ENCODE results near the gene AJAP1. TPM values are rescaled to one million over a fixed set of nuclear protein-coding genes. Genes with fewer than 3 reads are reported as not detected.
"Not testable (repeated sequence)": the region's sequence is repeated elsewhere in the genome, so short reads cannot be mapped to it uniquely, and the experiment has no call there.

Gene AJAP1, protein sequence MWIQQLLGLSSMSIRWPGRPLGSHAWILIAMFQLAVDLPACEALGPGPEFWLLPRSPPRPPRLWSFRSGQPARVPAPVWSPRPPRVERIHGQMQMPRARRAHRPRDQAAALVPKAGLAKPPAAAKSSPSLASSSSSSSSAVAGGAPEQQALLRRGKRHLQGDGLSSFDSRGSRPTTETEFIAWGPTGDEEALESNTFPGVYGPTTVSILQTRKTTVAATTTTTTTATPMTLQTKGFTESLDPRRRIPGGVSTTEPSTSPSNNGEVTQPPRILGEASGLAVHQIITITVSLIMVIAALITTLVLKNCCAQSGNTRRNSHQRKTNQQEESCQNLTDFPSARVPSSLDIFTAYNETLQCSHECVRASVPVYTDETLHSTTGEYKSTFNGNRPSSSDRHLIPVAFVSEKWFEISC
- 0.68 and 2.5 TPM in 2 replicates for total RNA-seq (2014; rRNA removed; shearing (Covaris generic))

DNA sequence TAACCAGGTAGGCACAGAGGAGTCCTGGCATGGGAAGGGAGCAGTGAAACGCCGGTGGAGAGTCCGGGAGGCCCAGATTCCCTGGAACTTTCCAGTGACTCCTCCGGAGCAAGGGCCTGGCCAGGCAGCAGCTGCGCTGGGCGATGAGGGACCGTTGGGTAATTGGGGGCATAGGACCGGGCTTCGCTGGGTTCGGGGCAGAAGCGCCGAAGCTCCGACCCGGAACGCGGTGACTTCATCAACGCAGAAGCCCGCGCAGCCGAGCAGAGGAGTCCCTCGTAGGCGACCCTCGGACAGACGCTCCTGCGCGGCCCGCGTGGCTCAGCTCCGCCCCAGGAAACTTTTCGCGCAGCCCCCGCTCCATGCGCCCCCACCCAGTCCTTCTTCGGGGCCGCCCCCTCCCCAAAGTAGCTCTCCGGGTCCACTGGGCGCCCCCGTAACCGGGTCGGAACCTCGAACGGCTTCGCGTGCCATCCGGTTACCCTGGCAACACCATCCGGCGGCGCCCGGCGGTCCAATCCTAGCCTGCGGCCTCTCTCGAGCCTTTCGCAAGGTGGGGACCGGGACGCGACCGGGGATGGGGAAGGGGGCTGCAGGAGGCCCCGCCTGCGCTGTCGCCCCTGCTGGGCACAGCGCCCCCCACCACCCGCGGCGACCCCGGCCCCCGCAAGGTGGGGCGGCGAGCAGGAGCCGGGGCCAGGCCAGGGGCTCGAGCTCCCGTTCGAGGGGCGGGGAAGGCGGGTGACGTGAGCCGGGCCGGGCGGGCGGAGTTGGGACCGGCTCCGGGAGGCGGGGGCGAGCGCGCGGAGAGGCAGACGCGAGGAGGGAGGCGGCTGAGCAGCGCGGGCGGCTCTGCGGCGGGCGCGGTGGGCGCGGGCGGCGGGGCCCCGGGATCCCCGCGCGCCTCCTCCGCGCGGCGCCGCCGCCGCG lies at the start of gene AJAP1:
TSS of gene AJAP1 (plus strand) at position 814 of the 930 bp plus-strand sequence. CDS start 817 bp downstream, outside the sequence.
- DNase-seq (ENCODE audit: low spot score) = no peak
- in situ Hi-C loops (cut with HindIII; ENCODE audit: low sequenced_read_pairs) = no loop called here

DNA sequence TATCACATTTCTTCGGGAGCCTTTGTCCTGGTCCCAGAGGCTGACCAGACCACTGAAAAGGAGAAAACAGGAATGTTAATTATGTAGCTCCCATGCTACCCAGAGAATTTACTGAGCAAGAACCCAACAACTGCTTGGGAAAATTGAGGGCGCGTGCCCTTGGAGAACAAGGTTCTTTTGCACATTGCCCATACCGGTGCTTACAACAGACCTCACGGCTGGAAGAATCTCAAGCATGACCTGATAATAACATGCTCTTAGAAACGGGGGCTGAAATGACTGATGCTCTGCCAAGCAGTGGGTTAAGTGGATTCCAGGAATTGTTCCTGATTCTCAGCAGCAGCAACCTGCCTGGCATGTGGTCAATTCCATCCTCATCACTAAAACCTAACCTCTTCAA lies 49.3 kb upstream of the AJAP1 start:
- no peak for DNase-seq (ENCODE audit: low spot score)
- in situ Hi-C loops (cut with HindIII; ENCODE audit: low sequenced_read_pairs) = no loop called here

DNA sequence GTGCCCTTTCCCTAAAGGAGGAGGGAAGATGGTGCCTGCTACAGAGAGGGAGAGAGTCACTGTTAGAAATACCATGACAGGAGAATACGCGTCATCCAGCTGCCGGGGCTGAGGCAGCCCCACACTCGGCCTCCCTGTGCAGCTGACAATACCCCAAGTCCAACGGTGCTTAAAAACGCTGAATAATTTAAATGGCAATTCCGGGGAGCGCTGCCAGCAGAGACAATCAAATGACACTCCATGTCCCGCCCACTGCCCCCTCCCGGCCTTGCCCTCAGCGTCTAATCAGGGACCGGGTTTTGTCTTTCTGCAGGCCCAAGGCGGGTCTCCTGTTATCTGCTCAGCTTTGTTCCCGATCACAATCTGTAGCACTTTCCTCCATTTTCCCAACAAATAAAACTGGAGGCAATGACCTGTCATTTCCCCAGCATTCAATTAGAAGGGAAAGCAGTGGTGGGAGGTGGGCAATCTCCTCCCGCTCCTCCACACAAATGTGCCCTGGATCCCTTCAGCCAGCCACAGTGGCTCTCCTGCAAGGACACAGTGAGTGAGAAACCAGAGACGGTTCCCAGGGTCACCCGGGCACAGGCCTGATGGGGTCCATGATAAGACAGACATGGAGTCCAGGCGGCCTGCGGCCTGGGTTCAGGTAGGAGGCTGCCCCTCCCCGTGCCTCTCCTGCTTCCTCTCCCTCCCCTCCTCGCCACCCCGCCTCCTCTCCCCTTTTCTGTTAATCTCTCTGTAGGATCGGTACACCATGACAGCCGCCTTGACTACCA lies 42.7 kb upstream of the AJAP1 start:
- no peak for DNase-seq (ENCODE audit: low spot score)

DNA sequence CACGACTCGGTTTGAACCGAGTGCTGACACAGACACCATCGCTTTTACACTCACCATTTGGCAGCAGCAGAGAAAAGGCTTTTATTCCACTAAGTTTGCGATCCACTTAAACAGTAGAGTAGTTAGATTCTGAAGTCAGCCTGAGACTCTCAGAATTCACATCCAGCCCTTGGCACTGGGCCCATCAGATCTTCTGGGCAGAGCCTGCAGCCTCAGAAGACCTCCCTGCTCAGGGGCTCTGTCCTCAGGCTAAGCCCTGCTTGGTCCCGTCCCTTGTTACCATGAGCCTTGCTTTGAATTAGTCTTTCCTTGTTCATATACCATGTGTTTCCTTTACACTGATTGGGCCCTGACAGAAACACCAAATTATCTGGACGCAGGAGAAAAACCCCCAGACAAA lies 41.4 kb upstream of the AJAP1 start:
- in situ Hi-C loops (cut with HindIII; ENCODE audit: low sequenced_read_pairs) = no loop called here
- no peak for DNase-seq (ENCODE audit: low spot score)

More for the DNA sequence above, 42.7 kb upstream of the AJAP1 start:
- in situ Hi-C loops (cut with HindIII; ENCODE audit: low sequenced_read_pairs) = no loop called here

- DNase-seq (ENCODE audit: low spot score) = no peak
- in situ Hi-C loops (cut with HindIII; ENCODE audit: low sequenced_read_pairs) = no loop called here
Observed at GRCh38 chr1:4613606-4614370, 40.6 kb upstream of the AJAP1 start.

GRCh38 chr1:4614371-4615137 lies 39.9 kb upstream of the AJAP1 start:
- in situ Hi-C loops (cut with HindIII; ENCODE audit: low sequenced_read_pairs) = no loop called here
- no peak for DNase-seq (ENCODE audit: low spot score)

DNA sequence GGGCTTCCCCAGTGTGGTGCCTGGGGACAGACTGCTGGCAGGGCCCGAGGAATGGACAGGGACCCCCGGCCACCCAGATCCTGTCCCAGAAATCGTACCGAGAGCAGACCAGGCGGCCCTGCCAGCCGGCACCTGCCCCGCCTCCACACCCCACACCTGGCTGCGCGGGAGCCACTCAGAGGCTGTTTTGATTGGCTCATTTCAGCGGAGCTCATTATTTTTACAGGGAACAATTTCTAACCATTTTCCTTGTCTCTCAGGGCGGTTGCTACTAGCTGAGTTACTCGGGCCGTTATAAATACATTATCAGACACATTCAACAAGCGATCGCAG lies 39.3 kb upstream of the AJAP1 start:
- DNase-seq (ENCODE audit: low spot score) = no peak
- in situ Hi-C loops (cut with HindIII; ENCODE audit: low sequenced_read_pairs) = no loop called here

DNA sequence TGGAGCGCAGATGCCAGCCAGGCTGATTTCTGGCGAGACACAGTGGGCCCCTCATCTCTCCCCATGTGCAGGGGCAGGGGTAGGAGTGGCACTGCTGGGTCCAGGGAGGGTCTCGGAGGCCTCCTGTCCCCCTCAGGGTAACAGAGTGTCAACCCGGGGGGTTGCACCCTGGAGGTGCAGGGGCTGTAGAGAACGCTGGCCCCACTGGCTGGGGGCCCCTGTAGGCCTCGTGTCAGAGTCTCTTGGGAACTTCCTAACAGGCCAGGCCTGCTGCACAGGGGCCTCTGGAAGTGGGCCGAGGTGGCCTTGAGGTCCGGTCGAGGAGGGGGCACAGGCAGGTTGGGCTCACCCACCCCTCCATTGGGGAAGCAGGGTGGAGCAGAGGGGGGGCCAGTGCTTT lies 38.9 kb upstream of the AJAP1 start:
- in situ Hi-C loops (cut with HindIII; ENCODE audit: low sequenced_read_pairs) = no loop called here
- no peak for DNase-seq (ENCODE audit: low spot score)

DNA sequence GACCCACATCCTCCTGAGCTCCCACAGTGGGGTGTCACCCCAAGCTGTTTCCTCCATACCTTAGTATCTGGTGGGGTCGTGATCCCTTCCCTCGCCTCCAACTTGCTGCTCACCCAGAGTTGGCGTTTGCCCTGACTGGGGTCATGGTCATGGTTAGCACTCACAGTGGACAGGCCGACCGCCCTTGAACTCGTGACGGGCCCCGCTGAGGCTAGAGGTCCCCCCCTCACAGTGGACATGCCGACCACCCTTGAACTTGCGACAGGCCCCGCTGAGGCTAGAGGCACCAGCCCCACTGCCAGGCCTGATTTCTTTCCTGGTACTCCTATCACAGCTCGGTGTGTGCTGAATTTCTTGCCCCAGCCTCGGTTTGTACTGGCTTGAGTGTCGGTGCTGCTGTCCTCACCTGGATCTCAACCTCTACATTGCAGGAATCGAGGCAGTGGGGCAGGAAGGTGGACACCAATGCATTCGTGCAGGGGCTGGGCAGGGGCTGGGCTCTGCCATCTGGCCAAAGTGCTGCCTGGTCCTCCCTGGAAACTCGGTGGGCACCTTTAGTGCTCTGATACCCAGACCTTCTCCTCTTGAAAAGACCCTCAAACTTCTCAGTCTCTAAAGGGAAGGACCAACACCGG lies 37.5 kb upstream of the AJAP1 start:
- no peak for DNase-seq (ENCODE audit: low spot score)
- in situ Hi-C loops (cut with HindIII; ENCODE audit: low sequenced_read_pairs) = no loop called here

GRCh38 chr1:4617506-4617905 lies 36.9 kb upstream of the AJAP1 start:
- in situ Hi-C loops (cut with HindIII; ENCODE audit: low sequenced_read_pairs) = no loop called here
- DNase-seq (ENCODE audit: low spot score) = no peak

DNA sequence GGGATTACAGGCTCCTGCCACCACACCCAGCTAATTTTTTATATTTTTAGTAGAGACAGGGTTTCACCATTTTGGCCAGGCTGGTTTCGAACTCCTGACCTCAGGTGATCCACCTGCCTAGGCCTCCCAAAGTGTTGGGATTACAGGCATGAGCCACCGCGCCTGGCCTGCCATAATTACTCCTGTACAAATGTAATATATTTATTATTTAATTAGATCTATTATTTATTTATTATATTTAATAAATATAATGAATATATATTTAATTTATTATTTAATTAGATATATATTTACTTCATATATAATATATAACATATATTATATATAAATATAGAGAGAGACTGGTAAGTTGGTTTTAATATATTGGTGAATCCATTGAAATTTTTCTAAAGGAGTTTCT lies 35.6 kb upstream of the AJAP1 start:
- DNase-seq (ENCODE audit: low spot score); in situ Hi-C loops (cut with HindIII; ENCODE audit: low sequenced_read_pairs): not testable (repeated sequence)

DNA sequence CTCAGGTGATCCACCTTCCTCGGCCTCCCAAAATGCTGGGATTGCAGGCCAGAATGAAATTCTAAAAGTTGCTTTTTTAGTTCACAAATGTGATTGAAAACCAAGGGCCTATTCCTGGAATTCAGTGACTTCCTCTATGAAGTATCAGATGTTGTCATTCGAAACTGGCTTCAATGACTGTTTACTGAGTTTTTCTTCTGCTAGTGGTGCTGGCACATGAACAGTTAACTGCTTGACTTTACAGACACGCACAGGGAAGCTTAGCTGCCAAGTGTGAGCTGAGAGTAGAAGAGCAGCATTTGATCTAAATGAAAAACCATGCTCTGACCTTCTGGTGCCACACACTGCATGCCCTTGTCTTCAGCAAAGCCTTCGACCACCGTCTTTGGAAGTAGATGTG lies 32.8 kb upstream of the AJAP1 start:
- DNase-seq (ENCODE audit: low spot score) = no peak
- in situ Hi-C loops (cut with HindIII; ENCODE audit: low sequenced_read_pairs) = no loop called here

GRCh38 chr1:4622821-4623220 lies 31.6 kb upstream of the AJAP1 start:
- in situ Hi-C loops (cut with HindIII; ENCODE audit: low sequenced_read_pairs) = no loop called here
- DNase-seq (ENCODE audit: low spot score) = no peak

DNA sequence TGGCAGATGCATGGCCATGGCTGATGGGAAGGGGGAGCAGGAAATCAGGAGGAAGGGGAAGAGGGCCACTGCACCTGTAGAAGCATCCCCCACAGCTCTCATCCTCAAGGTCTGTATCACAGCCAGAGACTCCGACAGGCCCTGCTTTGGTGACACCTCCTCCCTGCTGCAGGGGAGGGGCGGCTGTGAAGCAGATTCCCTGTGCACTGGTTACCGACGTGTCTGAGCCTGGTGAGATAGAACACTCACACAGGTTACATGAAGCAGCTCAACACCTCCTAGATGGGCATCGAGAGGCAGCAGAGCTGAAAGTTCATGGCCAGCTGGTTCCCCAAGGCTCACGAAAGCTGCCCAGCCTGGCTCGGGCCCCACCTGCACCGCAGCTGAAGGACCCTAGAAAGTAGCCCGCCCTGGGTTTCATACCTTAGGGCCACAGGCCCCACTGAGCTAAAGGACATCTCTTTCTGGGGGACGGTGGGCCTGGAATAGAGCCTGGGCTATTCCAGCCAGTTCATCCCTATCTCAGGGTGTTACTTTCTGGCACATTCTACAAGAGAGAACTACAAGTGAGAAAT lies 30.2 kb upstream of the AJAP1 start:
- no peak for DNase-seq (ENCODE audit: low spot score)
- in situ Hi-C loops (cut with HindIII; ENCODE audit: low sequenced_read_pairs) = no loop called here

- in situ Hi-C loops (cut with HindIII; ENCODE audit: low sequenced_read_pairs) = no loop called here
Observed at GRCh38 chr1:4624801-4625200, 29.6 kb upstream of the AJAP1 start.

DNA sequence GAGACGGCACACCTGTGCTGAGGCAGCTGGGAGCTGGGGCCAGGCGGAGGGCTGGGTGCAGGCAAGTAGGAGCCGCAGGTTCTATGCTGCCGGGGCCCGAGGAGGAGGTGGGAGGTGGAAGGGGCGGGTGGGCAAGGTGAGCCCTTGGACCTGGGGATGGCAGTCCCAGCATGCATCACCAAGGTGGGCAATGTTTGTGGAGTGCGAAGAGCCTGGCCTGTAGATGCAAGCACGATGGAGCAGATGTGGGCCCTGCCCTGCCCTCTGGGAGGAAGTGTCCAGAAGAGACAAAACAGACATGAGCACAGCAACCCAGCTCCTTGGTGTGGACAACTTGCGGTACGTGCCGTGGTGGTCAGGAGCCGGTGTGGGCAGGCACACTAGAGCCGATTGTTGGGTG lies 28.3 kb upstream of the AJAP1 start:
- in situ Hi-C loops (cut with HindIII; ENCODE audit: low sequenced_read_pairs) = no loop called here
- DNase-seq (ENCODE audit: low spot score) = no peak

More at GRCh38 chr1:4624801-4625200, 29.6 kb upstream of the AJAP1 start:
- no peak for DNase-seq (ENCODE audit: low spot score)

GRCh38 chr1:4626560-4627319 lies 27.7 kb upstream of the AJAP1 start:
- in situ Hi-C loops (cut with HindIII; ENCODE audit: low sequenced_read_pairs) = no loop called here
- no peak for DNase-seq (ENCODE audit: low spot score)
